ENCODE measurements around the gene MGAM2.

Gene MGAM2

GRCh38 chr7:142125256-142125955 lies 13.9 kb downstream of the MGAM2 start:
- H3K4me1 ChIP-seq (ENCODE audit: control insufficient read depth, low read depth, low read length) = no peaks in the 10 kb centered on the region
- no peaks in the 10 kb centered on the region for H3K36me3 ChIP-seq (ENCODE audit: control insufficient read depth, low read depth, low read length)
- H3K4me3 ChIP-seq (ENCODE audit: low read length) = no peak overlapping the region
- no peaks in the 10 kb centered on the region for H3K27me3 ChIP-seq (ENCODE audit: control insufficient read depth, insufficient read depth, low read length)
- H3K9me3 ChIP-seq (ENCODE audit: control insufficient read depth, low read depth, low read length) = no peaks in the 10 kb centered on the region
- no peak overlapping the region for H3K9ac ChIP-seq (ENCODE audit: low read length)
- no peak overlapping the region for H3K27ac ChIP-seq (ENCODE audit: low read length)

- Histone ChIP-seq H3K36me3 (ENCODE audit: control insufficient read depth, low read depth, low read length) (no peaks in the 10 kb centered on the region), H3K27me3 (ENCODE audit: control insufficient read depth, insufficient read depth, low read length) (no peaks in the 10 kb centered on the region), H3K9me3 (ENCODE audit: control insufficient read depth, low read depth, low read length) (no peaks in the 10 kb centered on the region), H3K4me1 (ENCODE audit: control insufficient read depth, low read depth, low read length) (peaks cover 4% of the 10 kb centered on the region), H3K27ac (ENCODE audit: low read length) (no peak overlapping the region), H3K4me3 (ENCODE audit: low read length) (no peak overlapping the region), H3K9ac (ENCODE audit: low read length) (no peak overlapping the region)
Observed at GRCh38 chr7:142130267-142130666, 18.7 kb downstream of the MGAM2 start.

DNA sequence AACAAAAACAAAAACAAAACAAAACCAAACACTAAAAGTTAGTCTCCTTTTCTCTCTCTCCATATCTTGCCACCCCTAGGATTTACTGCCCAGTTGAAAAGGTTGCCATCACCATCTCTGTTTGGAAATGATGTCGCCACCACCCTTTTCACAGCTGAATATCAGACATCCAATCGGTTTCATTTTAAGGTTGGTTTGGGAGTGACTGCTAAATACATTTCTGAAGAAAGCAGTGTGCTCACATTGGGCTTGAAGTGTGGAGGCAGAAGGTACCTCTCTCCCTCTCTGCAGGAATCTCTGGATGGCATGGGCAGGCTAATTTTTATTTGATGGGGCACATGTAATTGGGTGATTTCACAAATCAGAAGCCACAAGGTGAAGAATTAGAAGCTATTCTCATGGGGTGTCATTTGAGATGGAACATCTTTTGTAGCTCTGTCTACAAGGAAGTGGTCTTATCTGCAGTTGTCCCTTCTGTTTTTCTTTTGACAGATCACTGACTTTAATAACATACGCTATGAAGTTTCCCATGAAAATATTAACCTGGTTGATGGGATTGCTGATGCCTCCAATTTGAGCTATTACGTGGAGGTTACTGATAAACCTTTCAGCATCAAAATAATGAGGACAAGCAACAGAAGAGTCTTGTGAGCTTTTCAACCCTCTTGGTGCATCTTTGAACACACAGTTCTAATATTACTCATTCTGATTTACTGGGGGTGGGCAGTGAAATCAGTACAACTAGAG lies 20.1 kb downstream of the MGAM2 start:
- Histone ChIP-seq H3K4me1 (ENCODE audit: control insufficient read depth, low read depth, low read length) (peaks cover 4% of the 10 kb centered on the region), H3K27me3 (ENCODE audit: control insufficient read depth, insufficient read depth, low read length) (no peaks in the 10 kb centered on the region), H3K4me3 (ENCODE audit: low read length) (no peak overlapping the region), H3K9ac (ENCODE audit: low read length) (no peak overlapping the region), H3K9me3 (ENCODE audit: control insufficient read depth, low read depth, low read length) (no peaks in the 10 kb centered on the region), H3K27ac (ENCODE audit: low read length) (no peak overlapping the region), H3K36me3 (ENCODE audit: control insufficient read depth, low read depth, low read length) (no peaks in the 10 kb centered on the region)

DNA sequence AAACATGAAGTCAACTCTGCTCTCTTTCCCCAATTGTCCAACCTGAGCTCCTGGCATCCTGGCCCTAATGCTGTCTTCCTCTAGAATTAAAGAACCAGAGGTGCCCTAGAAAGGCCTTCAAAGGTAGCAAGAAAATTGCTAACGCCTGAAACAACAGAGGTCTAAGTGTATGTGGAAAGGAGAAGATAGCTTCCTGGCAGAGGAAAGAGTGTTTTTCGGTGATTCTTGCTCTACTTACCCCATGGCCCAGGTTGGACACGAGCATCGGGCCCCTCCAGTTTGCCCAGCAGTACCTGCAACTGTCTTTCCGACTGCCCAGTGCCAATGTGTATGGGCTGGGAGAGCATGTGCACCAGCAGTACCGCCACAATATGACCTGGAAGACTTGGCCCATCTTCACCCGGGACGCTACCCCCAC lies 22.2 kb downstream of the MGAM2 start:
- Histone ChIP-seq H3K4me1 (ENCODE audit: control insufficient read depth, low read depth, low read length) (peaks cover 4% of the 10 kb centered on the region), H3K27me3 (ENCODE audit: control insufficient read depth, insufficient read depth, low read length) (no peaks in the 10 kb centered on the region), H3K27ac (ENCODE audit: low read length) (no peak overlapping the region)

GRCh38 chr7:142134909-142135308 lies 23.4 kb downstream of the MGAM2 start:
- Histone ChIP-seq H3K36me3 (ENCODE audit: control insufficient read depth, low read depth, low read length) (no peaks in the 10 kb centered on the region), H3K9ac (ENCODE audit: low read length) (no peak overlapping the region), H3K4me3 (ENCODE audit: low read length) (no peak overlapping the region), H3K9me3 (ENCODE audit: control insufficient read depth, low read depth, low read length) (no peaks in the 10 kb centered on the region), H3K4me1 (ENCODE audit: control insufficient read depth, low read depth, low read length) (peaks cover 4% of the 10 kb centered on the region), H3K27ac (ENCODE audit: low read length) (no peak overlapping the region), H3K27me3 (ENCODE audit: control insufficient read depth, insufficient read depth, low read length) (no peaks in the 10 kb centered on the region)

More for the DNA sequence above, 22.2 kb downstream of the MGAM2 start:
- Histone ChIP-seq H3K9ac (ENCODE audit: low read length) (no peak overlapping the region), H3K4me3 (ENCODE audit: low read length) (no peak overlapping the region), H3K36me3 (ENCODE audit: control insufficient read depth, low read depth, low read length) (no peaks in the 10 kb centered on the region), H3K9me3 (ENCODE audit: control insufficient read depth, low read depth, low read length) (no peaks in the 10 kb centered on the region)

- Histone ChIP-seq H3K36me3 (ENCODE audit: control insufficient read depth, low read depth, low read length) (no peaks in the 10 kb centered on the region), H3K27me3 (ENCODE audit: control insufficient read depth, insufficient read depth, low read length) (no peaks in the 10 kb centered on the region), H3K27ac (ENCODE audit: low read length) (no peak overlapping the region), H3K9ac (ENCODE audit: low read length) (no peak overlapping the region), H3K9me3 (ENCODE audit: control insufficient read depth, low read depth, low read length) (no peaks in the 10 kb centered on the region), H3K4me1 (ENCODE audit: control insufficient read depth, low read depth, low read length) (peaks cover 4% of the 10 kb centered on the region), H3K4me3 (ENCODE audit: low read length) (no peak overlapping the region)
Observed at GRCh38 chr7:142138996-142139395, 27.5 kb downstream of the MGAM2 start.

DNA sequence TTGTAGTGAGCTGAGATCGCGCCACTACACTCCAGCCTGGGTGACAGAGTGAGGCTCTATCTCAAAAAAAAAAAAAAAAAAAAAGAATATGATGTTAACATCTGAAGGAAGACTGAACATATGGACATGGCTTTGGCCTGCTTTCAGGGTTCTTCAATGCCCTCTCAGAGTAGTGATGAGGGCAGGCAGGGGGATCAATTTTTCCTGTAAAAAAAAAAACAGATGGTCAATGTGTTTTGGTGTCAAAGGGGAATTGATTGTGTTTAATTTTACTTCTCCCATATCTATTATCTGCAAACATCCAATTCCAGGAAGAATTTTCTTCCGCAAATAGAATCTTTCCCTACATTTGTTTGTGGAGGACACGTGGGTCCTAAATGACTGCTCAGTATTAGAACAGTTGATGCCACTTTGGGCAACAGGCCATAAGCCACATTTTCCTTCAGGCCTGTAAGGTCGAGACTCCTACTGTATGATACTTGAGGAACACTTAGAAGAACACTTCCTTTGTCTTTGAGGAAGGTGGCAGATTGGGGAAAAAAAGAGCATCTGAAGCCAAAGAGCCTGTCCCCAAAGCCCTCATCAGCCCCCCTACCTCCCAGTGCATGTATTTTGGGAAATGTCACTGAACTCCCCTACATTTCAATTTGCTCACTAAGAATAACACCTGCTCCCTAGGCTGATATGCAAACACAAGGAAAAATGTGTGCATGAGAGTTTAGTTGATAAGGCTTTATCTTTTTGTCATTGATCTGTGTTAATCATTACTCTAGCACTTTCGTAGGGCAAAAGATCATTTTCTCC lies 28.3 kb downstream of the MGAM2 start:
- Histone ChIP-seq H3K36me3 (ENCODE audit: control insufficient read depth, low read depth, low read length) (no peaks in the 10 kb centered on the region), H3K4me3 (ENCODE audit: low read length) (no peak overlapping the region), H3K4me1 (ENCODE audit: control insufficient read depth, low read depth, low read length) (peaks cover 3% of the 10 kb centered on the region), H3K27ac (ENCODE audit: low read length) (no peak overlapping the region), H3K9ac (ENCODE audit: low read length) (no peak overlapping the region), H3K27me3 (ENCODE audit: control insufficient read depth, insufficient read depth, low read length) (no peaks in the 10 kb centered on the region), H3K9me3 (ENCODE audit: control insufficient read depth, low read depth, low read length) (no peaks in the 10 kb centered on the region)

- Histone ChIP-seq H3K9ac (ENCODE audit: low read length) (no peak overlapping the region), H3K27me3 (ENCODE audit: control insufficient read depth, insufficient read depth, low read length) (no peaks in the 10 kb centered on the region), H3K27ac (ENCODE audit: low read length) (no peak overlapping the region), H3K9me3 (ENCODE audit: control insufficient read depth, low read depth, low read length) (no peaks in the 10 kb centered on the region), H3K4me1 (ENCODE audit: control insufficient read depth, low read depth, low read length) (no peaks in the 10 kb centered on the region), H3K4me3 (ENCODE audit: low read length) (no peak overlapping the region), H3K36me3 (ENCODE audit: control insufficient read depth, low read depth, low read length) (no peaks in the 10 kb centered on the region)
Observed at GRCh38 chr7:142140401-142140959, 29.0 kb downstream of the MGAM2 start.

DNA sequence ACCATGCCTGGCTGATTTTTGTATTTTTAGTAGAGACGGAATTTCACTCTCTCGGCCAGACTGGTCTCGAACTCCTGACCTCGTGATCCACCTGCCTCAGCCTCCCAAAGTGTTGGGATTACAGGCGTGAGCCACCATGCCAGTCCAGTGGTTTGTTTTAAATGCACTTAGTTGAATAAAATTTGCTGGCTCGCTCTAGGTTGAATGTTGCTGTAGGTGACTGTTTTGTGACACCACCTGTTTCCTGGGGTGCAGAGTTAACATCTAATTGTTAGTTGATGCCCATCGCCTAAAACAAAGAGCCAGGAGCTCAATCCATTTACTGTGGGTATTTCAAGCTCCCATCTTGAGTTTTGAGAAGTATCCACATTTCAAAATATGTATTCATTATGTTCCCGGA lies 31.2 kb downstream of the MGAM2 start:
- Histone ChIP-seq H3K9me3 (ENCODE audit: control insufficient read depth, low read depth, low read length) (no peaks in the 10 kb centered on the region), H3K27me3 (ENCODE audit: control insufficient read depth, insufficient read depth, low read length) (no peaks in the 10 kb centered on the region), H3K9ac (ENCODE audit: low read length) (no peak overlapping the region), H3K4me3 (ENCODE audit: low read length) (no peak overlapping the region), H3K4me1 (ENCODE audit: control insufficient read depth, low read depth, low read length) (peaks cover 5% of the 10 kb centered on the region), H3K27ac (ENCODE audit: low read length) (no peak overlapping the region), H3K36me3 (ENCODE audit: control insufficient read depth, low read depth, low read length) (no peaks in the 10 kb centered on the region)

DNA sequence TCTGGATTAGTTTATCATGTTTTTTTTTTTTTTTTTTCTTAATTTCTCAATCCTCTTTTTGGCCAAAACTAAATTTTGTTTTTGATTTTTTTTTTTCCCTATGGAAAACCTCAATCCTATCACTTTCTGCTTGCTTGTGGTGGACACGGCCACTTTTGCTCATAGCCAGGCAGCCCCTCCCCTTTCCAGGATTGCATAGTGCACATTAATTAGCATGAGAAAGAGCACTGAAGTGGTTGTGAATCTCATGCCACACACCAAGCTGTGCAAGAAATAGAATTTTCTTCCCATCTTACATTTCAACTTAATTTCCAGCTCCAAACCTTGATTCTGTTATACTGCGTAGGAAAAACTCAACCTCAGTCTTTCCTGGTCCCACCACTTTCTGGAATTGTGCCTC lies 34.6 kb downstream of the MGAM2 start:
- Histone ChIP-seq H3K9me3 (ENCODE audit: control insufficient read depth, low read depth, low read length) (no peaks in the 10 kb centered on the region), H3K27me3 (ENCODE audit: control insufficient read depth, insufficient read depth, low read length) (no peaks in the 10 kb centered on the region), H3K4me3 (ENCODE audit: low read length) (no peak overlapping the region), H3K27ac (ENCODE audit: low read length) (no peak overlapping the region), H3K4me1 (ENCODE audit: control insufficient read depth, low read depth, low read length) (peaks cover 5% of the 10 kb centered on the region), H3K36me3 (ENCODE audit: control insufficient read depth, low read depth, low read length) (no peaks in the 10 kb centered on the region), H3K9ac (ENCODE audit: low read length) (no peak overlapping the region)

GRCh38 chr7:142150356-142150755 lies 38.8 kb downstream of the MGAM2 start:
- no peak overlapping the region for H3K27ac ChIP-seq (ENCODE audit: low read length)
- H3K27me3 ChIP-seq (ENCODE audit: control insufficient read depth, insufficient read depth, low read length) = no peaks in the 10 kb centered on the region
- H3K4me3 ChIP-seq (ENCODE audit: low read length) = no peak overlapping the region
- no peaks in the 10 kb centered on the region for H3K9me3 ChIP-seq (ENCODE audit: control insufficient read depth, low read depth, low read length)
- H3K9ac ChIP-seq (ENCODE audit: low read length) = no peak overlapping the region
- peaks cover 5% of the 10 kb centered on the region for H3K4me1 ChIP-seq (ENCODE audit: control insufficient read depth, low read depth, low read length)
- H3K36me3 ChIP-seq (ENCODE audit: control insufficient read depth, low read depth, low read length) = no peaks in the 10 kb centered on the region
